HTR-8/SVneo (cell line): Measurements from ENCODE around the gene TEN1.

ENCODE experiments used
- DNase-seq: peaks from one replicate; pipeline ENCODE4 v3.0.0; 2011; ENCODE audit warnings: low spot score, mixed read lengths; ENCODE audit not compliant: insufficient read length
- FAIRE-seq: peaks from 2 replicates; lab custom pipeline; 2011; peaks lifted over from hg19 to GRCh38; lab: Jason Lieb, UNC

The TEN1 gene

DNA sequence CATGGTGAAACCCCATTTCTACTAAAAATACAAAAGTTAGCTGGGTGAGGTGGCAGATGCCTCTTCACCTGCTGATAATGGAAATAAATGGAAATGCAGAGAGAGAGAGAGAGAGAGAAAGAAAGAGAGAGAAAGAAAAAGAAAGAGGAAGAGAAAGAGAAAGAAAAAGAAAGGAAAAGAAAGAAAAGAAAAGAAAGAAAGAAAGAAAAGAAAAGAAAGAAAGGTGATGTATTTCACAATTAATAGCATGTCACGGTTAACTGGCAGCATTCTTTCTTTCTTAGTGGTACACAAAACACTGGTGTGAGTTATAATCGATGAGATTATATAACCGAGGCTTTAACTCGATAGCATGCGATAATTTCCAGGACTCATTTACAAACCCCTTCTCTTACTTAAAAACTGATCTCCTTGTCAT, 3.3 kb upstream of the TEN1 start:
- DNase-seq (no peak), FAIRE-seq (no peak)

DNA sequence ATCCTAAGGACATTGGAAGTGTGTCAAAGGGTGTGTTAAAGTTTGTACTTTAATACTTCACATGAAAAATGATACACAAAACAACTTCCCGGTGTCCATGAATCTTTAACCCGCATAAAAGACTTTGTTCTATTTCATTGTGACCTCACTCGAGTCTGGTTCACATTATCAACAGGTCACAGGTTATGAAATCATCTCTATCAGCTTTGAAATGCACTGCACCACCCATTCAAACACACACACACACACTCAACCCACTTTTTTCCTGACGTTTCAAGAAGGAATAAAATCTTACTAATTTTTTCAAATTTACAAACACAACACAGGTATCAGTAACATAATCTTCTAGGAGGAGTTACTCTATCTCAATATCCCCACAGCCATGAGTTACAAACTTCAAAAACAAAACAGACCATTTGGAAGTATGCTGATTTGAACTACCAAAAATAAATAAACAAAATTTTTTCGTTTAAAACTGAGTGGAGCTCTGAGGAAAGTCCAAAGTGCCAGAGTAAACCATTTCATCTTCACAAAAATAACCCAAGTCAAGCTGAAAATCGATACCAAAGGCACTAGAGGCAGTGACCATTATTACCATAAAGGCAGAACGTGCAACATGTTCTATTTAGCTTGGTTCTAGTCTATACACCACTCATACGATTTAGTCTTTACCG, 2.7 kb upstream of the TEN1 start:
- FAIRE-seq (no peak), DNase-seq (no peak)

DNA sequence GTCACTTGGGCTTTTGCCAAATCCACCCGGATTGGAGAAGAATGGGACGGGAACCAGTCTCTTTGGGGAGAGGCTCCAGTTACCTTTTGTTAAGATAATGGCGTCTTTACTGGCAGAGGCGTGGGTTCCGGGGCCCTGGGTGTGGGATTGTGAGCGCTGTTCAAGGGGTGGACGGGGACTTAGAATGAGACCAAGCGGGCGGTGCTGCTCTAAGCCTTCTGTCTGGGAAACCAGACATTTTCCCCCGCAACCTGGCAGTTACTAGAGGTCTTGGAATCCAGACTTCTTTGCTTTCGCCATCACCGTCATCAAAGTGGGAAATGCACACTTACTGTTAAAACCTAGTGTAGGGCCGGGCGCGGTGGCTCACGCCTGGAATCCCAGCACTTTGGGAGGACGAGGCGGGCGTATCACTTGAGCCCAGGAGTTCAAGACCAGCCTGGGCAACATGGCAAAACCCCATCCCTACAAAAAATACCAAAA, 706 bp downstream of the TEN1 start:
- no peak for DNase-seq

DNA sequence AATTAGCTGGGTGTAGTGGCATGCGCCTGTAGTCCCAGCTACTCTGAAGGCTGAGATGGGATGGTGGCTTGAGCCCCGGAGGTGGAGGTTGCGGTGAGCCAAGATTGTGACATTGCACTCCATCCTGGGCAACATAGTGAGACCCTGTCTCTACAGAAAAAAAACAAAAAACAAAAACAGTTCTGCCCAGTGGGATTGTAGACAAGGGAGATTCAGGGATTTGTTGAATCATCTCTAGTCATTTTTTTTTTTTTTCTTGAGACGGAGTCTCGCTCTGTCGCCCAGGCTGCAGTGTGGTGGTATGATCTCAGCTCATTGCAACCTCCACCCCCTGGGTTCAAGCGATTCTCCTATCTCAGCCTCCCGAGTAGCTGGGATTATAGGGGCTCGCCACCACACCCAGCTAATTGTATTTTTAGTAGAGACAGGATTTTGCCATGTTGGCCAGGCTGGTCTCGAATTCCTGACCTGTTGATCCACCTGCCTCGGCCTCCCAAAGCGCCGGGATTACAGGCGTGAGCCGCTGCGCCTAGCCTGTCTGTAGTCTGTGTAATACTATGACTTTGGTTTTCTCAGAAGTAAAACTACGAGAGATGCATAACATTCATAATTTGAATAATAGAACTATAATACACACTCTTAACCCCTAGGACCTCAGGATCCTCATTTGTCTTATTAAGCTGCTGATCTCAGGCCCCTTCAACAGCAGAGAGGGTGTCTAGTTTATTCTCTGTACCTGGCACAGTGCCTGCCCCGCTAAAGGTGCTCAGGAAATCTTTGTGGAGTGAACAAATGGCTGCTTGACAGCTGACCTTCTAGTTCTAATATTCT, 1.4 kb downstream of the TEN1 start:
- no peak for DNase-seq
- FAIRE-seq: no peak

More for the DNA sequence above, 706 bp downstream of the TEN1 start:
- FAIRE-seq: no peak

DNA sequence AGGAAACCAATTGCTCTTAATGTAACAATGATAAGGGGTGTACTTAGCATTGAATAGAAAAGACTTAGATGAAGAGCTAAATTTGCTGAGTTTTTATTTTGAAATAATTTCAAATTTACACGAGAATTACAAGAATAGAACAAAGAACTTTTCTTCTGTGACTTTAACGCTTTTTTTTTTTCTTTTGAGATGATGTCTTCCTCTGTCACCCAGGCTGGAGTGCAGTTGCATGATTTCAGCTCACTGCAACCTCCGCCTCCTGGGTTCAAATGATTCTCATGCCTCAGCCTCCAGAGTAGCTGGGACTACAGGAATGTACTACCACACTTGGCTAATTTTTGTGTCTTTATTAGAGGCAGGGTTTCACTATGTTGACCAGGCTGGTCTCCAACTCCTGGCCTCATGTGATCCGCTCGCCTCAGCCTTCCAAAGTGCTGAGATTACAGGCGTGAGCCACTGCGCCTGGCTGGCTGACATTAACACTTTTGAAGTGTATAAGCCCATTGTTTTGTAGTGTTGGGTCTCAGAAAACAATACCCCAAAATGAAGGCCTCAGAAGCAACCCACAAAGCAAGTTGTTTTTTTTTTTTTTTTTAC, 2.1 kb downstream of the TEN1 start:
- FAIRE-seq: no peak
- no peak for DNase-seq

DNA sequence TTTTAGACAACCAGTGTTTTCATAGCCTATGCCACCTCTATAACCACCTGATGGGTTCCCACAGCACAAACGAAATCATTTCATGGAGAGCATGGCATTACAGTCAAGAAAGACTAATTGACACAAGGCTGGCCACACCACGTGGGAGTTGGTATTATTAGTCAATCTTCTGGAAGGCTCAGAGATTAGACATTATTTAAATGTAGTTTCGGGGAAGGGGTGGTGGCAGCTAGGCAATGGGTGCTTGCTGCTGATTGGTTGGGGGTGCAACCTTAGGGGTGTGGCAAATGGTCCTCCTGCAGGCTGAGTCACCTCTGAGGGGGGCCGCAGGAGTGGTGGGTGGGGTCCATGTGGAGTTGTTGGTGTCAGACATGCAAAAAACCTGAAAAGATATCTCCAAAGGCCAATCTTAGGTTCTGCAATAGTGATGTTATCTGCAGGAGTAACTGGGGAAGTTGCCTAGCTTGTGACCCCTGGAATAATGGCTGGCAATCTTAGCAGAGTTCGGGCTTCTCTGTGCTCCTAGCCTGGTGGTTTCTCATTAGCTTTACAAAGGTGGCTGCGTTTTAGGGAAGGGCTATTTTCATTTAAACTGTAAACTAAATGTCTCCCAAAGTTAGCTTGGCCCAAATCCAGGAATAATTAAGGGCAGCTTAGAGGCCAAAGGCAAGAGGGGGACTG, 4.6 kb downstream of the TEN1 start:
- FAIRE-seq (no peak), DNase-seq (no peak)

DNA sequence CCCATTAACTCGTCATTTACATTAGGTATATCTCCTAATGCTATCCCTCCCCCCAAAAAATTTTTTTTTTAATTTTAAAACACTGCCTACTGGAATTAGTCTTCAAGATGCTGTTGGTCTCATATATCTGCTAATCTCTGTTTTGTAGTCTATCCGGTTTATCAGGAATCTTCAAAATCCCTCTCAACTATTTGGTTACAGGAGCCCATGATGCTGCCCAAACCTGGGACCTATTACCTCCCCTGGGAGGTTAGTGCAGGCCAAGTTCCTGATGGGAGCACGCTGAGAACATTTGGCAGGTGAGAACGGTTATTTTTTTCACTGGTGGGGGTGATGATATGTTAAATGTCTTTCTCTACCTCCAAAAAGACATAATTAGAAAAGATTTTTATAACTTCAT, 6.9 kb downstream of the TEN1 start:
- DNase-seq: no peak
- FAIRE-seq: no peak

DNA sequence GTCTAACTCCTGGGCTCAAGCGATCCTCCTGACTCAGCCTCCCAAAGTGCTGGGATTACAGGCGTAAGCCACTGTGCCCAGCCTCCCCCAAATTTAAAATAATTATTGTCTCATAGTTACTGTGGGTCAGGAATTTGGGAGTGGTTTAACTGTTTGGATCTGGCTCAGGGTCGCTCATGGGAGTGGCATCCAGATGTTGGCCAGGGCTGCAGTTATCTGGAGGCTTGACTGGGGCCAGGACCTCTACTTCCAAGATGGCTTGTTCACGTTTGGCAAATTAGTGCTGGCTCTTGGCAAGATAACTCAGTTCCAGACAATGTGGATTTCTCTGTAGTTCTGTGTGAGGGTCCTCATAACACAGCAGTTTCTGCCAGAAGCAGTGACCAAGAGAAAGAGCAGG, 8.0 kb downstream of the TEN1 start:
- DNase-seq: no peak
- FAIRE-seq: no peak

DNA sequence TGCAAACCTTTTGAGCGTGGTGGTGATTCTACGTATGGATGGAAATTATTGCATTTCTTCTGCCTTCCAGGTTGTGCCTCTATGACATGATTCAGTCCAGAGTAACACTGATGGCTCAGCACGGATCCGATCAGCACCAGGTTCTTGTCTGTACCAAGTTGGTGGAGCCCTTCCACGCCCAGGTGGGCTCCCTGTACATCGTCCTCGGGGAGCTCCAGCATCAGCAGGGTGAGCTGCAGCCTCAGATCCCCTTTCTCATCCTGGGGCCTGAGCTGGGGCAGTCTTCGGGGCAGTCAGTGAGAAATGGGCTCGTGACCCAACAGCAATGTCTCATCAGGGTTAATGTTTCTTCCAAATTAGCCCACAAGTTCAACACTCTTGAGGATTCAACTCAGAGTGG, 12.4 kb downstream of the TEN1 start:
- no peak for DNase-seq
- FAIRE-seq: peak; percentile 28

DNA sequence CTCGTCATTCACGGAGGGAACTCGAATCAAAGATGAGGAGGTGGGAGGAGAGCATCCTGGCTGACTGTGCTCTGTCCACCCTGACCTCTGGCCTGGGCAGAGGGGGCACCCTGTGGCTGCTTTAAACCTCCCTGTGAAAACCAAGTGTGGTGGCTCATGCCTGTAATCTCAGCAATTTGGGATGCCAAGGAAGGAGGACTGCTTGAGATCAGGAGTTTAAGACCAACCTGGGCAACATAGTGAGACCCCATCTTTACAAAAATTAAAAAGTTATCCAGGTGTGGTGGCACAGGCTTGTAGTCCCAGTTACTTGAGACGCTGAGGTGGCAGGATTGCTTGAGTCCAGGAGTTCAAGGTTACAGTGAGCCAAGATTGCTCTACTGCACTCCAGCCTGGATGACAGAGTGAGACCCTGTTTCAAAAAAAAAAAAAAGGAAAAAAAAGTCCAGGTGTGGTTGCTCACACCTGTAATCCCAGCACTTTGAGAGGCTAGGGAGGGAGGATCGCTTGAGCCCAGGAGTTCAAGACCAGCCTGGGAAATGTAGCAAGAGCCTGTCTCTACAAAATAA, 15.8 kb downstream of the TEN1 start:
- DNase-seq (no peak), FAIRE-seq (no peak)

DNA sequence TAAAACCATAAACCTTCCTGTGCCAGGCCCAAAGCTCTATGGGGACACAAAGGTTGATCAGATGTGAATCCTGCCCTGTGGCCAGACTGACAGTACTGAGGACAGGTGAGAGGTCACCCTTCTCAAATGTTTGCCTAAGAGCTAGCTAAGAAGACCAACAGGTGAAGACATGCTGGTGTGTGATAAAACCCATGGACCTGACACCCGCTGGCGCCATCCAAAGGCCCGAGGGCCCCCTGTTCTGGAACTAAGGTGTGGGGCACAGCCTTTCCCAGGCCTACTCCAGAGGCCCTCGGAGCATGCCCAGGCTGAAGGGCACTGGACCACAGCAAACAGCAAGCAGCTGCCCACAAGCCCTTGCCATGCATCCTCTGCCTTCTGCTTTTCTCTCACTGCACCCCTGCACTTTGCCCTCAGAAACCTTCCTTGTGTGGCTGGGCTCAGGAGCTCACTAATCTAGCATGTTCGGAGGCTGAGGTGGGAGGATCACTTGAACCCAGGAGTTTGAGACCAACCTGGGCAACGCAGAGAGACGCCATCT, 16.4 kb downstream of the TEN1 start:
- DNase-seq (no peak), FAIRE-seq (no peak)

DNA sequence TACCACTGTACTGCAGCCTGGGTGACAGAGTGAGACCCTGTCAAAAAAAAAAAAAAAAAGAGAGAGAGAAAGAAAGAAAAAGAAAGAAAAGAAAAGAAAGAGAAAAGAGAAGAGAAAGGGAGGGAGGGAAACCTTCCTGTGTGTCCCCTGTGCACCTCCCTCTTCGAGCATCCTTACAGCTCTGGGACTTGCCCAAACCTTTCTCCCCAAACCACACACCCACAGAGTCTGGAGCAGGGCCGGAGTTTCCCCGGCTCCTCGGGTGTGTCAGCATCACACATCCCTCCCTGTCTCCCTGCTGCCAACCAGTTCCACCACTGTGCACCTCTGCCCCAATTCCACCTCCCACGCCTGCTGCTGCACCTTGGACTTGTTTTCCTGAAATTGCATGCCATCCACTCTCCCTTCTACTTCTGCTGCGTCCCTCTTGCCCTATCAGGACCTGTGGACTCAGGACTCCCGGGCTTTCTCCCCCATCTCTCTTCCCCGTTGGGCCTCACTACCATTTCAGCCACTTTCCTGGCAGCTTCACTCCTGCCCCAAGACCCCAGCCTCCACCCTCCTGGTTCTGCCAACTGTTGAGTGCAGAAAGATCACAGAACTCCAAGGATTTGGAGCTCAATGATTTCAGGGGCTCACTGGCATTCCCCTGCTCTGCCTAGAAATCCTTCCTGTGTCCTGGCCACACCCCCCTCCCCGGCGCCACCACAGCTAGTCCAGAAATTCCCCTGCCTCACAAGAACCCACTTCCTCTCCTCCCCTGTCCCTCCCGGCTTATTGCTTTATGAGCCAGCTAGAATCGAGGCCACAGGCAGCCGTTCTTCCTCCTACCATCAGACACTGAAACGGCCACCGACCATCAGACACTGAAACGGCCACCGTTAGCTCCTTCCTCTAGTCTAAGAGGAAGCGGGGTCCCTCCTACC, 17.9 kb downstream of the TEN1 start:
- FAIRE-seq (peak; percentile 67), DNase-seq (peak; percentile 78)

DNA sequence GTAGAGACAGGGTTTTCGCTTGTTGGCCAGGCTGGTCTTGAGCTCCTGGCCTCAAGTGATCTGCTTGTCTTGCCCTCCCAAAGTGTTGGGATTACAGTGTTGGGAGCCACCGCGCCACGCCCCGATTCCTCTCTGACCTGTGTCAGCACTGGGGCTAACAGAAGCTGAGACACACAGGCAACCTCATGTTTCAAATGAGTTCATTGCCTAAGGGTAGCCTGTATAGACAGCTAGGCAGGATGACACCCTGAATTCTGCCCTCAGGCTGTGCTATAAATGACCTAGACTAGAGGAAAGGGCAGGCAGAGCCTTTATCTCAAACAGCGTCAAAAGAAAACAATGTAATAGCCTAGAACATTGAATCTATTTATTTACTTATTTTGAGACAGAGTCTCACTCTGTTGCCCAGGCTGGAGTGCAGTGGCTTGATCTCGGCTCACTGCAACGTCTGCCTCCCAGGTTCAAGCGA, 19.3 kb downstream of the TEN1 start:
- FAIRE-seq (peak; percentile 74), DNase-seq (no peak)

DNA sequence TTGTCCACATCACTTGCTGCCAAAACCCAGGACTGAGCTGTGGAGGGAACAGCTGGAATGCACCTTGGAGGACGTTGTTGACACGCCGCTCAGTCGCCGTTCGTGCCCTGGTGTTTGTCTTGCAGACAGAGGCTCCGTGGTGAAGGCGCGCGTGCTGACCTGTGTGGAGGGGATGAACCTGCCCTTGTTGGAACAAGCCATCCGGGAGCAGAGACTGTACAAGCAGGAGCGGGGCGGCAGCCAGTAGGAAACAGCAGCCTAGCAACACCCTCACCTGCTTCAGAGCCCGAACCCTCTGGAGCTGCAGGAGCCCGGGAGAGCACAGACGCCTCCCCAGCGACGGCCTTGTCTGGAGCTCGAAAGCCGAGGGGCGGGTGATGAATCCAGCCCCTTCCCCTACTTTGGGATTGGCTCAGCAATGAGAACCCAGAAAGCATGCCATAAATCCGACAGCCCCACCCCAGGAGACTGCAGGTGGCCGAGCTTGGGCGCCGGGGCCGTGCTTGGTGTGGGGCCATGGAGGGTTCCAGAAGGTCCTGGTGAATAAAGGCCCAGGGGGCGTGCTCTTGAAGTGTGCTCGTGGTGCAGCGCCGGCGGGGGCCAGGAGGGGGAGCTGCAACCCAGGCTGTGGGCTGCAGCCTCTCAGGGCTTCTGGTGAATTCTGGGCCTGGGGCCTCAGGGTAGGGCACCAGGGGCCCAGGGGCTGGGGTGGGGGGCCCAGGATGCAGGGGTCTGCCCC, 21.1 kb downstream of the TEN1 start:
- FAIRE-seq (no peak), DNase-seq (peak; percentile 80)

DNA sequence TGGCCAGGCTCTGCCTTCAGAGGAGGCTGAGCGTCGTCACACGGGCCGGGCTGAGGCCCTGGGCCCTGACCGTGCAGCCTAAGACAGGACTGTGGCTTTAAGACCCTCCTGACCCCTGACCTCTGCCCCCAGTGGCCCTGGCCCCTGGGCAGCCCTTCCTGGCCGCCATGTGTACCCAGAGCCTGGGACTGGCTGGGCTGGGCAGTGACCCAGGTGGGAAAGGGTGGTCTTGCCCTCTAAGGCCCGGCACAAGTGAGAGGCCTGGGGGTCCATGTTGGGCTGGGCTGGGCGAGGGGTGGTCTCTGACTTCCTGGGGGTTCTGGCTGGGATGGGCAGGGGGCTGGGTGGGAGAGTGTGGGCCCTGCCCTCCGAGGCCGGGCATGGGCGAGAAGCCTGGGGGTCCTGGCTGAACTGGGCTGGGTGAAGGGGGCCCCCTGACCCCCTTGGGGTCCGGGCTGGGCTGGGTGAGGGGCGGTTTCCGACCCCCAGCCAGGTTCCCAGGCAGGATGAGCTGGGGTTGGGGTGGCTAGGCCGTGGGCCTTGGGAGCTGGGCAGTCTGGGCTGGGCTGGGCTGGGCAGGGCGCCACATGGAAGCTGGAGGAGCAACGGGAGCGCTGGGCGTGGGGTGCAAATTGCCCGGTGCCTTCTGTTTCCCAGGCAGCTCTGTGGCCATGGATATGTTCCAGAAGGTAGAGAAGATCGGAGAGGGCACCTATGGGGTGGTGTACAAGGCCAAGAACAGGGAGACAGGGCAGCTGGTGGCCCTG, 21.9 kb downstream of the TEN1 start, which contains the start of gene CDK3:
Gene CDK3 (plus strand): TSS at position 101 of the 767 bp plus-strand sequence. CDS start 571 bp downstream, at position 672.
- FAIRE-seq: no peak
- DNase-seq: no peak

DNA sequence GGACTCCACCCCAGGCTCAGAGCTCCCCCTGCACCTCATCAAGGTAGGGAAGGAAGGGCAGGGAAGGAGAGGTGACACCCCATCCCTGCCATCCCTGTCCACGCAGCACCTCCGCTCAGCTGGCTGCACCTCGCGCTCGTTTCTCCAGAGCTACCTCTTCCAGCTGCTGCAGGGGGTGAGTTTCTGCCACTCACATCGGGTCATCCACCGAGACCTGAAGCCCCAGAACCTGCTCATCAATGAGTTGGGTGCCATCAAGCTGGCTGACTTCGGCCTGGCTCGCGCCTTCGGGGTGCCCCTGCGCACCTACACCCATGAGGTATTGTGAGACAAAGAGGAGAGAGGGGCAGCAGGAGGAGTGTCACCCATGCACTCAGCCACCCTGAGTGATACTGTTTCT, 23.1 kb downstream of the TEN1 start:
- FAIRE-seq (no peak), DNase-seq (no peak)

DNA sequence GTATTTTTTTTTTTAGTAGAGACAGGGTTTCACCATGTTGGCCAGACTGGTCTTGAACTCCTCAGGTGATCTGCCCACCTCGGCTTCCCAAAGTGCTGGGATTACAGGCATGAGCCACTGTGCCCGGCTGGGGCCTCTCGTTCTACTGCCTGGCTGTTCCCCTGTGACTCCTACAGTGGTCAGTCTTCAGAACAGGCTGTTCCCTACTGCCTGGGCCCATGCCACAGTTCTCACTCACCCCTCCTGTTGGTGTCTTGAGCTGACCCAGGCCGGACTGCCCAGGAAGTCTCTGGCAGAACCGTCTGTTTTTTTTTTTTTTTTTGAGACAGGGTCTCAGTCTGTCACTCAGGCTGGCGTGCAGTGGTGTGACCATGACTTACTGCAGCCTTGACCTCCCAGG, 24.9 kb downstream of the TEN1 start:
- FAIRE-seq (no peak), DNase-seq (no peak)
